H1 (cell line): ENCODE data around the gene SMS. TPM values are rescaled to one million over a fixed set of nuclear protein-coding genes. Genes with fewer than 3 reads are reported as not detected.
A peak's percentile ranks its signal among the peaks of the same experiment; 100 is the strongest.

Source experiments
- CTCF ChIA-PET: fragments of 300-600 bp; sonication (Branson Sonifier 250); formaldehyde crosslinking; loops from one replicate; lab custom pipeline; 2021; ENCODE audit not compliant: partially characterized antibody; lab: Charles Lee
- POLR2A ChIA-PET: fragments of 300-600 bp; sonication (Branson Sonifier 250); formaldehyde crosslinking; loops from one replicate; lab custom pipeline; 2021; ENCODE audit warnings: inconsistent platforms; ENCODE audit not compliant: partially characterized antibody; lab: Charles Lee
- DNase-seq, 2 experiments: peaks; one replicate each; pipeline versions ENCODE4 v3.0.0 to v3.0.0-alpha.2; 2010 to 2022; ENCODE audit warnings: low spot score in 2 of 2, low read depth in 1 of 2, mixed read lengths in 1 of 2
- FAIRE-seq: peaks from 2 replicates; lab custom pipeline; 2011; peaks lifted over from hg19 to GRCh38; lab: Jason Lieb, UNC
- H2AFZ ChIP-seq: 2 replicates; pipeline ENCODE4 v1.8.1; 2012; ENCODE audit warnings: low read length, inconsistent platforms
- H2AK5ac ChIP-seq: 2 replicates; pipeline ENCODE4 v1.6.1; 2013; ENCODE audit warnings: low read depth, low read length
- H2BK120ac ChIP-seq: replicated peaks from 2 replicates; pipeline ENCODE3; 2013; ENCODE audit warnings: low read depth, low read length, inconsistent platforms
- H2BK12ac ChIP-seq: 2 replicates; pipeline ENCODE4 v1.6.1; 2013; ENCODE audit warnings: low read depth, low read length
- H2BK15ac ChIP-seq: 2 replicates; pipeline ENCODE4 v1.6.1; 2013; ENCODE audit warnings: low read length
- H2BK20ac ChIP-seq: 2 replicates; pipeline ENCODE4 v1.6.1; 2013; ENCODE audit warnings: low read length
- H2BK5ac ChIP-seq: 2 replicates; pipeline ENCODE4 v1.6.1; 2013; ENCODE audit warnings: low read depth, low read length
- H3K14ac ChIP-seq: 2 replicates; pipeline ENCODE4 v1.6.1; 2013; ENCODE audit warnings: inconsistent platforms; ENCODE audit not compliant: insufficient read length
- H3K18ac ChIP-seq: 2 replicates; pipeline ENCODE4 v1.6.1; 2013; ENCODE audit warnings: low read length; ENCODE audit errors: extremely low read depth
- H3K23ac ChIP-seq: 2 replicates; pipeline ENCODE4 v1.6.1; 2013; ENCODE audit warnings: inconsistent platforms; ENCODE audit not compliant: insufficient read length
- H3K23me2 ChIP-seq: 2 replicates; pipeline ENCODE4 v1.6.1; 2013; ENCODE audit warnings: low read depth, low read length
- H3K27ac ChIP-seq: 2 replicates; pipeline ENCODE4 v1.6.1; 2011; ENCODE audit warnings: low read depth, low read length, inconsistent platforms
- H3K27me3 ChIP-seq, 4 experiments: replicated peaks in 1 of 4; 1 replicate in 1 of 4; 2 replicates in 3 of 4; pipeline versions ENCODE4 v1.6.1 to v1.8.1; 2011 to 2013; ENCODE audit warnings: low read length in 3 of 4, mild to moderate bottlenecking in 3 of 4, inconsistent platforms in 2 of 4, mixed read lengths in 2 of 4, moderate library complexity in 1 of 4; ENCODE audit not compliant: control insufficient read depth in 3 of 4, insufficient read depth in 3 of 4; ENCODE audit errors: extremely low read depth in 1 of 4
- H3K36me3 ChIP-seq, 4 experiments: 2 replicates each; pipeline versions ENCODE4 v1.6.1 to v1.8.1; 2011 to 2013; ENCODE audit warnings: mild to moderate bottlenecking in 4 of 4, low read length in 3 of 4, moderate library complexity in 2 of 4, control low read depth in 1 of 4, inconsistent platforms in 1 of 4; ENCODE audit not compliant: insufficient read depth in 4 of 4, control insufficient read depth in 2 of 4
- H3K4ac ChIP-seq: replicated peaks from 2 replicates; pipeline ENCODE3; 2013; ENCODE audit warnings: low read length, low read depth, mixed read lengths, inconsistent platforms; ENCODE audit not compliant: insufficient read length
- H3K4me1 ChIP-seq, 4 experiments: replicated peaks in 1 of 4; 1 replicate in 1 of 4; 2 replicates in 3 of 4; pipeline versions ENCODE4 v1.6.1 to v1.8.1; 2011 to 2013; ENCODE audit warnings: low read length in 3 of 4, inconsistent platforms in 2 of 4, mixed read lengths in 1 of 4; ENCODE audit not compliant: insufficient read depth in 4 of 4, control insufficient read depth in 3 of 4
- H3K4me2 ChIP-seq, 2 experiments: 2 replicates each; pipeline versions ENCODE4 v1.6.1 to v1.8.1; 2011 to 2013; ENCODE audit warnings: low read depth in 2 of 2, low read length in 2 of 2, control low read depth in 1 of 2, inconsistent platforms in 1 of 2, mild to moderate bottlenecking in 1 of 2; ENCODE audit not compliant: insufficient read depth in 1 of 2
- H3K4me3 ChIP-seq, 4 experiments: fragments of 200-600, 300-600 bp in 1 of 4; sonication (generic), shearing (Covaris generic), sonication (Bioruptor Twin) in 1 of 4; 2 replicates each; pipeline versions ENCODE4 v1.5.1 to v1.8.1; 2011 to 2016; ENCODE audit warnings: low read length in 4 of 4, low read depth in 3 of 4, control low read depth in 2 of 4, inconsistent platforms in 2 of 4, mild to moderate bottlenecking in 2 of 4, mixed read lengths in 1 of 4, moderate library complexity in 1 of 4; ENCODE audit not compliant: insufficient read depth in 2 of 4; ENCODE audit errors: extremely low read depth in 1 of 4
- H3K56ac ChIP-seq: replicated peaks from 2 replicates; pipeline ENCODE3; 2013; ENCODE audit warnings: low read depth, mild to moderate bottlenecking, mixed read lengths, low read length, inconsistent platforms; ENCODE audit not compliant: insufficient read length
- H3K79me1 ChIP-seq: 2 replicates; pipeline ENCODE4 v1.6.1; 2013; ENCODE audit warnings: low read depth, low read length, control low read depth
- H3K79me2 ChIP-seq, 2 experiments: 2 replicates each; pipeline versions ENCODE4 v1.6.1 to v1.8.1; 2012 to 2013; ENCODE audit warnings: low read length in 2 of 2, mild to moderate bottlenecking in 2 of 2, inconsistent platforms in 1 of 2; ENCODE audit not compliant: insufficient read depth in 2 of 2, control insufficient read depth in 1 of 2
- H3K9ac ChIP-seq, 4 experiments: replicated peaks in 1 of 4; 1 replicate in 1 of 4; 2 replicates in 3 of 4; pipeline versions ENCODE4 v1.6.1 to v1.8.1; 2011 to 2013; ENCODE audit warnings: low read depth in 3 of 4, low read length in 3 of 4, control low read depth in 2 of 4, mild to moderate bottlenecking in 2 of 4, moderate library complexity in 2 of 4, inconsistent platforms in 1 of 4; ENCODE audit errors: extremely low read depth in 1 of 4
- H3K9me3 ChIP-seq, 2 experiments: 2 replicates each; pipeline versions ENCODE4 v1.6.1 to v1.8.1; 2012 to 2013; ENCODE audit warnings: mild to moderate bottlenecking in 2 of 2, moderate library complexity in 2 of 2, control low read depth in 1 of 2, inconsistent platforms in 1 of 2, low read depth in 1 of 2, low read length in 1 of 2, mixed read lengths in 1 of 2; ENCODE audit not compliant: insufficient read depth in 2 of 2
- H4K20me1 ChIP-seq, 2 experiments: replicated peaks in 1 of 2; 2 replicates each; pipeline versions ENCODE3 to v1.8.1; 2011 to 2013; ENCODE audit warnings: inconsistent platforms in 2 of 2, low read length in 2 of 2, mild to moderate bottlenecking in 1 of 2; ENCODE audit not compliant: insufficient read depth in 2 of 2, control insufficient read depth in 1 of 2
- H4K5ac ChIP-seq: 2 replicates; pipeline ENCODE4 v1.6.1; 2013; ENCODE audit warnings: low read length, low read depth, mixed read lengths, inconsistent platforms; ENCODE audit not compliant: insufficient read length
- H4K8ac ChIP-seq: 2 replicates; pipeline ENCODE4 v1.8.0; 2013; ENCODE audit warnings: mild to moderate bottlenecking, moderate library complexity, low read length, inconsistent platforms; ENCODE audit not compliant: insufficient read depth; ENCODE audit errors: extremely low read depth
- H4K91ac ChIP-seq: replicated peaks from 2 replicates; pipeline ENCODE3; 2013; ENCODE audit warnings: low read length, mixed read lengths, inconsistent platforms; ENCODE audit not compliant: insufficient read length
- ATF3 ChIP-seq: IDR thresholded peaks from 2 replicates; pipeline ENCODE4 v1.6.1; 2011; ENCODE audit warnings: low read depth, mild to moderate bottlenecking, low read length; ENCODE audit not compliant: insufficient read depth
- CEBPB ChIP-seq: IDR thresholded peaks from 2 replicates; pipeline ENCODE4 v1.6.1; 2012; ENCODE audit warnings: low read depth, low read length
- HDAC2 ChIP-seq, 2 experiments: fragments of 300-600 bp in 1 of 2; sonication (generic) in 1 of 2; IDR thresholded peaks; 2 replicates each; pipeline ENCODE4 v1.6.1; 2011 to 2012; ENCODE audit warnings: low read depth in 2 of 2, low read length in 2 of 2, mild to moderate bottlenecking in 2 of 2, moderate library complexity in 2 of 2, borderline replicate concordance in 1 of 2, inconsistent platforms in 1 of 2
- NANOG ChIP-seq: IDR thresholded peaks from 2 replicates; pipeline ENCODE4 v1.6.1; 2011; ENCODE audit warnings: low read length, low read depth, mild to moderate bottlenecking, inconsistent platforms; ENCODE audit not compliant: insufficient read depth, poor library complexity, severe bottlenecking
- RFX5 ChIP-seq: IDR thresholded peaks from 2 replicates; pipeline ENCODE4 v1.6.1; 2011; ENCODE audit warnings: low read depth, low read length, improper control_type of control experiment, borderline replicate concordance
- RXRA ChIP-seq: IDR thresholded peaks from 2 replicates; pipeline ENCODE4 v1.6.1; 2011; ENCODE audit warnings: low read depth, mild to moderate bottlenecking, low read length, moderate library complexity; ENCODE audit not compliant: insufficient read depth
- SP4 ChIP-seq: IDR thresholded peaks from 2 replicates; pipeline ENCODE4 v1.6.1; 2012; ENCODE audit warnings: low read length, inconsistent platforms
- WGBS, 2 experiments: shearing (Covaris generic) in 1 of 2; methylation state at CpG; one replicate each; pipeline versions ENCODE4 v1.1.6 to v1.1.7; 2013 to 2015; ENCODE audit warnings: low lambda C conversion rate in 2 of 2, mixed read lengths in 2 of 2, inconsistent platforms in 1 of 2, low coverage in 1 of 2, missing lambda C conversion rate in 1 of 2; ENCODE audit not compliant: insufficient replicate concordance in 2 of 2, insufficient coverage in 1 of 2, insufficient read length in 1 of 2; ENCODE audit errors: extremely low coverage in 1 of 2, missing lambda C conversion rate in 1 of 2; 5-methylcytosine and 5-hydroxymethylcytosine counted together
- polyA plus RNA-seq, 7 experiments: library from polyadenylated mRNA; depleted of rRNA in 3 of 7; stranded (reverse) in 5 of 7; unstranded in 2 of 7; fragments of >200 nt in 5 of 7; fragments of 200-250 nt in 2 of 7; gene quantifications; 1 replicate in 5 of 7; 2 replicates in 1 of 7; 4 replicates in 1 of 7; pipeline versions ENCODE4 v1.2.1 to v1.2.3, GENCODE V29; 2011 to 2013; ENCODE audit warnings: missing spikeins in 2 of 7, mixed read lengths in 2 of 7
- total RNA-seq: library from RNA; stranded (reverse); fragmentation: NEBNext Ultra II Directional; extraction: Animal tissue kit (Norgen Biotek cat#: 25700); gene quantifications from 2 replicates; pipeline ENCODE4 v1.2.1, GENCODE V29; 2021

Gene SMS
- total and polyA plus RNA-seq, 2 of the 8 experiments (the other 6 are each of a cell fraction or from before 2014, with no cell fraction given), result 66.3 to 256 TPM

DNA sequence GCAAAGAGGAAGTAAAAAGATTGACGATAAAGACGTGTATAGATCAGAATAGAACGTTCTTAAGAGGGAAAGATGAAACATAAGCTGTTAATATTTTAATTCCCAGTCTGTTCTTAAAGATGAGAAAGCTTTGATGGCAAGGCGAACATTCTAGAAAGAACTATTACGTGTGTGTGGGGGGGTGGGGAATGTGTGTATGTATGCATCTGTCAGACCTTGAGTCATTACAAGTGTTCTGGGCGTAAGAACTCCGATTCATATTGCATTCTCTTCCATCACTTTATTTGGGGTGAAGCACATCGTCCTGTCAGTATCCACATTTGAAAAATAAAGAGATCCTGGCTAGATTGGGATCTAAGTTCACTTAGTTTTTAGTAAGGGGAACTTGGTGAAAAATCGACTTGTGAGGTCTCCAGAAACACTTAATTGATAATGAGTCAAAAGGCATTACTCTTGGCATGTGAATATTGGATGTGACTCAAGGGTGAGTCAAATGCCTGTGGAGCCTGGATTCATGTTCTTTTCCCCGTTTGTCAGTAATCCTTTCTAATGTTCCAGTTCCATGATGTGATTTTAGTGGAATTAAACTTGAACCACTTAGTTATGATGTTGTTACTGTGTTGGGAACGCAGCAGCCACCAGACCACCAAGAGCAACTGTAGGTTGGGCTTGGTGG lies 3.1 kb downstream of the SMS start:
- CTCF ChIA-PET, result interaction anchor here (1.0 kb wide), 1 partner anchor 29 kb away, joined by 3 read pairs; no protein-coding TSS in a partner anchor
- WGBS, 2 experiments, result 65% methylated on average over 11 of the region's 11 CpGs; no CpG with 5 or more reads in 1 of the 2 experiments
- no peak for TF ChIP-seq HDAC2 (IDR thresholded peaks at IDR 0.05; ENCODE audit: borderline replicate concordance in 1 of 2, low read depth in 2 of 2, low read length in 2 of 2)
- TF ChIP-seq CEBPB, result no peak
- TF ChIP-seq SP4, result no peak
- no peak for TF ChIP-seq RXRA
- no peak for TF ChIP-seq RFX5
- TF ChIP-seq NANOG, result no peak
- no peak for TF ChIP-seq ATF3

More for the DNA sequence above, 3.1 kb downstream of the SMS start:
- Histone ChIP-seq H3K14ac (no peak overlapping the region), H4K5ac (no peak overlapping the region), H2BK20ac (no peak overlapping the region), H2AK5ac (no peak overlapping the region), H3K4me3 (peak overlapping the region in 1 of 4 experiments; percentile 77; a peak in 2 of 8 replicates), H2BK15ac (no peak overlapping the region), H3K23me2 (peaks cover 4% of the 10 kb centered on the region; the same call in 1 of the 2 replicates), H3K56ac (no peak overlapping the region), H2BK12ac (no peak overlapping the region), H3K79me2 (peaks cover 15 to 72% of the 10 kb centered on the region in 2 experiments), H3K23ac (no peak overlapping the region), H3K27me3 (no peaks in the 10 kb centered on the region), H3K9me3 (no peaks in the 10 kb centered on the region), H4K91ac (no peak overlapping the region), H4K20me1 (peaks cover 5 to 10% of the 10 kb centered on the region in 2 experiments), H3K79me1 (no peaks in the 10 kb centered on the region), H3K27ac (no peak overlapping the region), H3K4me2 (peak overlapping the region; percentile 64 to 82), H3K36me3 (peaks cover 0 to 2% (median 0%) of the 10 kb centered on the region in 4 experiments; a peak in 1 of 8 replicates), H2BK5ac (no peak overlapping the region), H2BK120ac (no peak overlapping the region), H3K18ac (no peak overlapping the region), H4K8ac (no peak overlapping the region), H3K9ac (no peak overlapping the region; a peak in 1 of 7 replicates), H3K4me1 (peaks cover 0 to 19% (median 14%) of the 10 kb centered on the region in 4 experiments), H3K4ac (no peak overlapping the region), H2AFZ (no peak overlapping the region)
- POLR2A ChIA-PET, result interaction anchor here (1.0 kb wide), 1 partner anchor 38 kb away, joined by 3 read pairs; no protein-coding TSS in a partner anchor
- FAIRE-seq (no peak), DNase-seq (no peak)
